OCI-LY7 (cell line): ENCODE results near the gene ZC3H18.

Experiments
- EZH2phosphoT487 ChIP-seq: fragments of 200-600 bp; sonication (generic); IDR thresholded peaks from 2 replicates; pipeline ENCODE4 v1.6.1; 2018; ENCODE audit warnings: low read depth, borderline replicate concordance, mild to moderate bottlenecking, mixed run types, antibody characterized with exemption, low read length, moderate library complexity, mixed read lengths
- TF ChIP-seq, protein P1 (sequence below): fragments of 200-600 bp; sonication (generic); conservative IDR thresholded peaks from 2 replicates; pipeline ENCODE4 v1.5.1; 2014; ENCODE audit warnings: mild to moderate bottlenecking, antibody characterized with exemption, low read length, moderate library complexity, mixed read lengths

DNA sequence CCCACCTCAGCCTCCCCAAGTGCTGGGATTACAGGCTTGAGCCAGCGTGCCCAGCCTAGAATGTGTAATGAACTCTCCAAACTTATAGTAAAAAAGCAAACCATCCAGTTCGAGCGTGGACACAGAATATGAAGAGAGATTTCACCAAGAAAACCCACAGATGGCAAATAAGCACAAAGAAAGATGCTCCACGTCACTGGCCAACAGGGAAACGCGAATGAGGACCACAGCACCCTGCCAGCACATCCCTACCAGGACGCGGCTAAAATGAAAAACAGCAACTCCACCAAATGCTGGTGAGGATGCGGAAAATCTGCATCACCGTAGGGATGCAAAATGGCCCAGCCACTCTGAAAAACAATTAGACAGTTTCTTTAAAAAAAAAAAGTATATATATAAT, 91.3 kb downstream of the ZC3H18 start:
- TF ChIP-seq, protein P1, sequence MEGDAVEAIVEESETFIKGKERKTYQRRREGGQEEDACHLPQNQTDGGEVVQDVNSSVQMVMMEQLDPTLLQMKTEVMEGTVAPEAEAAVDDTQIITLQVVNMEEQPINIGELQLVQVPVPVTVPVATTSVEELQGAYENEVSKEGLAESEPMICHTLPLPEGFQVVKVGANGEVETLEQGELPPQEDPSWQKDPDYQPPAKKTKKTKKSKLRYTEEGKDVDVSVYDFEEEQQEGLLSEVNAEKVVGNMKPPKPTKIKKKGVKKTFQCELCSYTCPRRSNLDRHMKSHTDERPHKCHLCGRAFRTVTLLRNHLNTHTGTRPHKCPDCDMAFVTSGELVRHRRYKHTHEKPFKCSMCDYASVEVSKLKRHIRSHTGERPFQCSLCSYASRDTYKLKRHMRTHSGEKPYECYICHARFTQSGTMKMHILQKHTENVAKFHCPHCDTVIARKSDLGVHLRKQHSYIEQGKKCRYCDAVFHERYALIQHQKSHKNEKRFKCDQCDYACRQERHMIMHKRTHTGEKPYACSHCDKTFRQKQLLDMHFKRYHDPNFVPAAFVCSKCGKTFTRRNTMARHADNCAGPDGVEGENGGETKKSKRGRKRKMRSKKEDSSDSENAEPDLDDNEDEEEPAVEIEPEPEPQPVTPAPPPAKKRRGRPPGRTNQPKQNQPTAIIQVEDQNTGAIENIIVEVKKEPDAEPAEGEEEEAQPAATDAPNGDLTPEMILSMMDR: no peak
- no peak for TF ChIP-seq EZH2phosphoT487
